Coronary artery (tissue), 2 donors: ENCODE data around the gene NEU4.
"Not testable (repeated sequence)": the region's sequence is repeated elsewhere in the genome, so short reads cannot be mapped to it uniquely, and the experiment has no call there.

Experiments
- DNase-seq: peaks from one replicate; pipeline ENCODE4 v3.0.0-alpha.2; 2017; ENCODE audit warnings: low spot score
- H3K27ac ChIP-seq, 2 donors: fragments of 200-600 bp; sonication (generic); one replicate each; pipeline ENCODE4 v1.5.1; 2016 to 2019
- H3K4me3 ChIP-seq: fragments of 200-600 bp; sonication (generic); 2 replicates; pipeline ENCODE4 v1.5.1; 2016; ENCODE audit warnings: mild to moderate bottlenecking, moderate library complexity
- TF ChIP-seq, protein P1 (sequence below): fragments of 200-600 bp; sonication (generic); IDR thresholded peaks from one replicate; pipeline ENCODE4 v1.5.1; 2019; ENCODE audit warnings: antibody characterized with exemption

Gene NEU4

DNA sequence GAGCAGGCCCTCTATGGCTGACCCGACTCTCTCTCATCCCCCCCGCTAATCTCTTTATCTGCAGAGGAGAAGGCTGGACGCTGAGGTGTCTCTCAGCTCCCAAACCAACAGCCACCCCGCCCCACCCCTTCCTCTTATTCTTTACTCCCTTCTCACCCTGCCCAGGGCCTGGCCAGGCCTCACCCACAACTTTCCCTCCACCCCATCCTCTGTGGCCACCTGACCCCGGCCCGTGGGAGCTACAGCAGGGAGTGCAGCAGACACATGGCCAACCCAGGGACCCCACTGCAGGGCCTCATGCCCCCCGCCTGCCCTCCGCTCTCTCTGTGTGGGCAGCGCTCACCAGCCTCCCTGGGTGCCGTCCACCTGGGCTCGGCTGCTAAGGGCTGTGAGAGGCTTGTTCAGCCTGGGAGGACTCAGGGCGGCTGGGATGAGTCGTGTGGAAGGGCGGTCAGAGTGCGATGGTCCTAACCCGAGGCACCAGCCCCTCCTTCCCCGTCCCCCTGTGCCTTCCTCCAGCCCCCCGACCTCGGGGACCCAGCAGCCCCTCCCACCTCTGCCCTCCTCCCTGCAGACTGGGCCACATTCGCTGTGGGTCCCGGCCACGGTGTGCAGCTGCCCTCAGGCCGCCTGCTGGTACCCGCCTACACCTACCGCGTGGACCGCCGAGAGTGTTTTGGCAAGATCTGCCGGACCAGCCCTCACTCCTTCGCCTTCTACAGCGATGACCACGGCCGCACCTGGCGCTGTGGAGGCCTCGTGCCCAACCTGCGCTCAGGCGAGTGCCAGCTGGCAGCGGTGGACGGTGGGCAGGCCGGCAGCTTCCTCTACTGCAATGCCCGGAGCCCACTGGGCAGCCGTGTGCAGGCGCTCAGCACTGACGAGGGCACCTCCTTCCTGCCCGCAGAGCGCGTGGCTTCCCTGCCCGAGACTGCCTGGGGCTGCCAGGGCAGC is 6.8 kb downstream of the NEU4 start:
- Histone ChIP-seq H3K4me3 (no peak overlapping the region), H3K27ac (no peak overlapping the region)
- DNase-seq = peak; percentile 60
- TF ChIP-seq, protein P1, sequence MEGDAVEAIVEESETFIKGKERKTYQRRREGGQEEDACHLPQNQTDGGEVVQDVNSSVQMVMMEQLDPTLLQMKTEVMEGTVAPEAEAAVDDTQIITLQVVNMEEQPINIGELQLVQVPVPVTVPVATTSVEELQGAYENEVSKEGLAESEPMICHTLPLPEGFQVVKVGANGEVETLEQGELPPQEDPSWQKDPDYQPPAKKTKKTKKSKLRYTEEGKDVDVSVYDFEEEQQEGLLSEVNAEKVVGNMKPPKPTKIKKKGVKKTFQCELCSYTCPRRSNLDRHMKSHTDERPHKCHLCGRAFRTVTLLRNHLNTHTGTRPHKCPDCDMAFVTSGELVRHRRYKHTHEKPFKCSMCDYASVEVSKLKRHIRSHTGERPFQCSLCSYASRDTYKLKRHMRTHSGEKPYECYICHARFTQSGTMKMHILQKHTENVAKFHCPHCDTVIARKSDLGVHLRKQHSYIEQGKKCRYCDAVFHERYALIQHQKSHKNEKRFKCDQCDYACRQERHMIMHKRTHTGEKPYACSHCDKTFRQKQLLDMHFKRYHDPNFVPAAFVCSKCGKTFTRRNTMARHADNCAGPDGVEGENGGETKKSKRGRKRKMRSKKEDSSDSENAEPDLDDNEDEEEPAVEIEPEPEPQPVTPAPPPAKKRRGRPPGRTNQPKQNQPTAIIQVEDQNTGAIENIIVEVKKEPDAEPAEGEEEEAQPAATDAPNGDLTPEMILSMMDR = no peak

DNA sequence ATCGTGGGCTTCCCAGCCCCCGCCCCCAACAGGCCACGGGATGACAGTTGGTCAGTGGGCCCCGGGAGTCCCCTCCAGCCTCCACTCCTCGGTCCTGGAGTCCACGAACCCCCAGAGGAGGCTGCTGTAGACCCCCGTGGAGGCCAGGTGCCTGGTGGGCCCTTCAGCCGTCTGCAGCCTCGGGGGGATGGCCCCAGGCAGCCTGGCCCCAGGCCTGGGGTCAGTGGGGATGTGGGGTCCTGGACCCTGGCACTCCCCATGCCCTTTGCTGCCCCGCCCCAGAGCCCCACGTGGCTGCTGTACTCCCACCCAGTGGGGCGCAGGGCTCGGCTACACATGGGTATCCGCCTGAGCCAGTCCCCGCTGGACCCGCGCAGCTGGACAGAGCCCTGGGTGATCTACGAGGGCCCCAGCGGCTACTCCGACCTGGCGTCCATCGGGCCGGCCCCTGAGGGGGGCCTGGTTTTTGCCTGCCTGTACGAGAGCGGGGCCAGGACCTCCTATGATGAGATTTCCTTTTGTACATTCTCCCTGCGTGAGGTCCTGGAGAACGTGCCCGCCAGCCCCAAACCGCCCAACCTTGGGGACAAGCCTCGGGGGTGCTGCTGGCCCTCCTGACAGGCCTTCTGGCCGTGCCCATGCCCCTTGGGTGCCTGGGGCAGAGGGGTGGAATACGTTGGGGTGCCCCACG is 7.6 kb downstream of the NEU4 start:
- DNase-seq = peak; percentile 69
- Histone ChIP-seq H3K27ac (no peak overlapping the region), H3K4me3 (no peak overlapping the region)
- TF ChIP-seq, protein P1 = no peak

DNA sequence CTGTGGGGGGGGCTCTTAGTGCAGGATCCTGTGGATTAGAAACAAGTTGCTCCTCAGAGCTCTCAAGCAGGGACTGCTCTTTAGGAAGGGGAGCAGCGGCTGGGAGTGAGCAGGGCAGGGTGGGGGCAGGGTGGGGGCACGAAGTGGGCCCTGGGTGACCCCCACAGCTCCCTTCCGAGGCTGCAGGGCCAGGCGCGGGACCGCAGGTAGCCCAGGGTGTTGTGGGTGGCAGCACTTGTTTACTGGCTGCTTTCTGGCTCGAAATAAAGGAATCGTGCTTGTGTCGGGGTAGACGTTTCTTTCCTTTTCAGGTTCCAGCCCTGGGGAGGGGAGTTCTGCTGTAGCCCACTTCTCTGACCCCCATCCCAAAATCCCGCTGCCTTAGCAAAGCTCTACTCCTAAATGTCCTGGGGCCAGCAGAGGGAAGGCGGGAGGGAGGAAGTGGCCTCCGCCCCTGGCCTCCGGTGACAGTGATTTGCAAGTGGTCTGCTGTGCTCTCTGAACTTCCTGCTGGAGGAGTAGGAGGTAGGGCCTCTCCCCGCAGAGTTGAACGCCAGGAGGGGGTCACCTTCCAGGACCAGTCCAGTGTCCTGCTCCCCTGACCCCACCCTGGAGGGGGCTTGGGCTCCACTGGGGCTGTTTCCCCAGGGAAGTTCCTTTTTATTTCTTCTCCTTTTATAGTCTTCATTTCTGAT is 8.3 kb downstream of the NEU4 start:
- TF ChIP-seq, protein P1 = no peak
- peak; percentile 71 for DNase-seq
- no peak overlapping the region for H3K4me3 ChIP-seq
- no peak overlapping the region for H3K27ac ChIP-seq

DNA sequence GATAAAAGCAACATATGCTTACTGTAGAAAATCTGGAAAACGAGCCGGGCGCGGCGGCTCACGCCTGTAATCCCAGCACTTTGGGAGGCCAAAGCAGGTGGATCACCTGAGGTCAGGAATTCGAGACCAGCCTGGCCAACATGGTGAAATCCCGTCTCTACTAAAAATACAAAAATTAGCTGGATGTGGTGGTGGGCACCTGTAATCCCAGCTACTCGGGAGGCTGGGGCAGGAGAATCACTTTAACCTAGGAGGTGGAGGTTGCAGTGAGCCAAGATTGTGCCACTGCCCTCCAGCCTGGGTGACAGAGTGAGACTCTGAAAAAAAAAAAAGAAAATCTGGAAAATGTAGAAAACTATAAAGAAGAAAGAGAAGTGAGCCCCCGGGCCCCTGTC is 8.8 kb downstream of the NEU4 start:
- H3K27ac ChIP-seq, H3K4me3 ChIP-seq, DNase-seq: not testable (repeated sequence)

DNA sequence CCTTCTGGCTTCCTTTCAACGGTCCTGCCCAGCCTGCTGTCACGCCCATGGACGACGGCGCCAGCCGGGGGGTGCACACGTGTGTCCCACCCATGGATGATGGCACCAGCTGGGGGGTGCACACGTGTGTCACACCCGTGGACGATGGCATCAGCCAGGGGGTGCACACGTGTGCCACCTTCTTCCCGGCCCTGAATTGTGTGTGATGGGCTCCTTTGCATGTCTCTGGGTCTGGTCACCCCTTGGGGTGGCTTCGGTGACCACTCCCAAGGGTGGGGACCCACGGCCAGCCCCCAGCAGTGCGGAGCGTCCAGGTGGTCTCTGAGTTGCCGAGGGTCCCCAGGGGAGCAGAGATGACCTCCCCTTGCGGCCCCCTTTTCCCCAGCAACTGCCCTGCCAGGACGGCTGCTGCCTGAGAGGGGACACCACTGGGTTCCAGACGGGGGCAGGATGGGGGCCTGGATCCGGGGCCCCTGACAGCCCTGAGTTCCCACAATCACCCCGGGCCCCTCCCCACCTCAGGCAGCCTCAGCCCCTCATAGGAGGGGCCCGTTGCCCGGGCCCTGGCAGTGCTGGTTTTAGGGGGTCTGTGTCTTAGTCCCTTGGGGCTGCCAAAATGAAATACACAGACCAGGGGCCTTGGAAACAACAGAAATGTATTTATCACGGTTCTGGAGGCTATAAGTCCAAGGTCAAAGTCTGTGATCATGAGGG is 9.4 kb downstream of the NEU4 start:
- DNase-seq = peak; percentile 68
- Histone ChIP-seq H3K27ac (no peak overlapping the region), H3K4me3 (no peak overlapping the region)
- TF ChIP-seq, protein P1 = no peak

DNA sequence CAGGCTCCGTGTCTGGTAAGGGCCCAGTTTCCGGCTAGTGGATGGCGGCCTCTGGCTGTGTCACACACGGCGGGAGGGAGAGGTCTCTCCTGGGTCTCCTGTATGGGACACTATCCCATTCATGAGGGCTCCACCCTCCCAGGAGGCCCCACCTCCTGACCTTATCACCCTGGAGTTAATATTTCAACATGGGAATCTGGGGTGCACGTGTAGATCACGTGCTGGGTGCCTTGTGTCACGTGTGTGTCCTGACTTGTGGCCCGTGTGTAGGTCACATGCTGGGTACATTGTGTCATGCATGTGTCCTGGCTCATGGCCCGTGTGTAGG is 9.9 kb downstream of the NEU4 start:
- no peak for DNase-seq
- TF ChIP-seq, protein P1 = no peak
- no peak overlapping the region for H3K27ac ChIP-seq
- H3K4me3 ChIP-seq = no peak overlapping the region

DNA sequence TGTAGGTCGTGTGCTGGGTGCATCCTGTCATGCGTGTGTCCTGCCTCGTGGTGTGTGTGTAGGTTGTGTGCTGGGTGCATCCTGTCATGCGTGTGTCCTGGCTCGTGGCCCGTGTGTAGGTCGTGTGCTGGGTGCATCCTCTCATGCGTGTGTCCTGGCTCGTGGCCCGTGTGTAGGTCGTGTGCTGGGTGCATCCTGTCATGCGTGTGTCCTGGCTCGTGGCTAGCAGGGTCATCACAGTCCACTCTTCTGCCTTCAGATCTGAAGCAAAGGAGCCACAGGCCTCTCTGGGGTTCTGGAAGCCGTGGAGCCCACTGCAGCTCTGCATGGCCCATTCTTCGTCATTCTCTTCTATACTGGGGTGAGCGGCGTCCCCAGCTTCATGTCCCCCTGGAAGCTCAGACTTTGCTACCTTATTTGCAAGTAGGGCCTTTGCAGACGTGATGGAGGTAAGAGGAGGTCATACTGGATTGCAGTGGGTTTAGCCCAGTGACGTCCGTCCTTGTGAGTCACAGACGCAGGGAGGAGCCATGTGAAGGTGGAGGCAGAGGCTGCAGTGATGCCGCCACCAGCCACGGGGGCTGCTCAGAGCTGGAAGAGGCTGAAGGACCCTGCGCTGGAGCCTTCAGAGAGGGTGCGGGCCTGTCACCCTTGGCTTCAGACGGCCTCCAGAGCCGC is 11.1 kb downstream of the NEU4 start:
- H3K4me3 ChIP-seq, H3K27ac ChIP-seq: not testable (repeated sequence)
- peak; percentile 19 for DNase-seq
